NCI-H82 (cell line): ENCODE results near the gene TRIM69.

Experiments
- DNase-seq: peaks from one replicate; lab custom pipeline; 2025; lab: John Stamatoyannopoulos, UW

TRIM69 gene

GRCh38 chr15:44804298-44805046 is 68.1 kb downstream of the TRIM69 start:
- DNase-seq, result no peak

- DNase-seq, result no peak
Observed at GRCh38 chr15:44808557-44808956, 72.2 kb downstream of the TRIM69 start.

GRCh38 chr15:44810237-44810636 is 73.9 kb downstream of the TRIM69 start:
- DNase-seq, result no peak

- DNase-seq, result peak; percentile 8
Observed at GRCh38 chr15:44811337-44811736, 75.0 kb downstream of the TRIM69 start.

GRCh38 chr15:44812029-44812517 is 75.7 kb downstream of the TRIM69 start:
- DNase-seq, result no peak

- no peak for DNase-seq
Observed at GRCh38 chr15:44813231-44813630, 76.9 kb downstream of the TRIM69 start.
